Loucy (cell line): Measurements from ENCODE around the gene PCYT1A.
"Not testable (repeated sequence)": the region's sequence is repeated elsewhere in the genome, so short reads cannot be mapped to it uniquely, and the experiment has no call there.

Source experiments
- H2AFZ ChIP-seq: fragments of 200-600 bp; sonication (generic); 2 replicates; pipeline ENCODE4 v1.6.0; 2016; ENCODE audit warnings: antibody characterized with exemption, mild to moderate bottlenecking, low read length, moderate library complexity
- H3F3A ChIP-seq: fragments of 200-600 bp; 2 replicates; pipeline ENCODE4 v1.6.0; 2016; ENCODE audit warnings: antibody characterized with exemption, low read depth, mild to moderate bottlenecking
- H3K27me3 ChIP-seq: fragments of 200-600 bp; sonication (generic); 2 replicates; pipeline ENCODE4 v1.6.1; 2014; ENCODE audit warnings: low read length, mild to moderate bottlenecking; ENCODE audit not compliant: insufficient read depth, poor library complexity, severe bottlenecking
- H3K36me3 ChIP-seq: fragments of 200-600 bp; sonication (generic); 2 replicates; pipeline ENCODE4 v1.6.1; 2016; ENCODE audit warnings: low read length; ENCODE audit not compliant: insufficient read depth
- H3K4me1 ChIP-seq: fragments of 200-600 bp; sonication (generic); 2 replicates; pipeline ENCODE4 v1.5.1; 2014; ENCODE audit warnings: low read length, mild to moderate bottlenecking; ENCODE audit not compliant: insufficient read depth, poor library complexity, severe bottlenecking
- H3K4me2 ChIP-seq: fragments of 200-600 bp; sonication (generic); 2 replicates; pipeline ENCODE4 v1.6.0; 2014; ENCODE audit warnings: antibody characterized with exemption, low read length, low read depth, mild to moderate bottlenecking; ENCODE audit not compliant: poor library complexity, severe bottlenecking
- H3K4me3 ChIP-seq: fragments of 200-600 bp; sonication (generic); 2 replicates; pipeline ENCODE4 v1.5.1; 2014; ENCODE audit warnings: low read length, mild to moderate bottlenecking, mixed read lengths; ENCODE audit not compliant: poor library complexity, severe bottlenecking
- H3K79me2 ChIP-seq: fragments of 200-600 bp; sonication (generic); 2 replicates; pipeline ENCODE4 v1.6.1; 2014; ENCODE audit warnings: low read length; ENCODE audit not compliant: insufficient read depth
- H3K9ac ChIP-seq: fragments of 200-600 bp; sonication (generic); 2 replicates; pipeline ENCODE4 v1.6.0; 2014; ENCODE audit warnings: mild to moderate bottlenecking, low read depth, low read length, moderate library complexity; ENCODE audit not compliant: poor library complexity, severe bottlenecking
- H3K9me2 ChIP-seq: fragments of 200-600 bp; sonication (generic); replicated peaks from 2 replicates; pipeline ENCODE4 v1.6.1; 2016; ENCODE audit warnings: low read depth, low read length, mixed read lengths
- H3K9me3 ChIP-seq: fragments of 200-600 bp; sonication (generic); 2 replicates; pipeline ENCODE4 v1.6.1; 2014; ENCODE audit warnings: mild to moderate bottlenecking, antibody characterized with exemption, low read length, low read depth; ENCODE audit not compliant: insufficient read depth
- H4K20me1 ChIP-seq: fragments of 200-600 bp; sonication (generic); 2 replicates; pipeline ENCODE4 v1.6.0; 2014; ENCODE audit warnings: antibody characterized with exemption, low read length, mild to moderate bottlenecking; ENCODE audit not compliant: insufficient read depth, poor library complexity, severe bottlenecking
- CTCF ChIP-seq: fragments of 200-600 bp; sonication (generic); conservative IDR thresholded peaks from 2 replicates; pipeline ENCODE4 v1.5.1; 2014; ENCODE audit warnings: mild to moderate bottlenecking, antibody characterized with exemption, low read length
- EZH2phosphoT487 ChIP-seq: fragments of 200-600 bp; IDR thresholded peaks from 2 replicates; pipeline ENCODE4 v1.6.1; 2018; ENCODE audit warnings: antibody characterized with exemption, mild to moderate bottlenecking, moderate library complexity, borderline replicate concordance

PCYT1A gene

GRCh38 chr3:196320137-196320536, 32.6 kb upstream of the PCYT1A start:
- Histone ChIP-seq H3K9me3 (no peaks in the 10 kb centered on the region), H3K27me3 (no peaks in the 10 kb centered on the region), H4K20me1 (no peaks in the 10 kb centered on the region), H3F3A (no peaks in the 10 kb centered on the region), H3K9me2 (no peaks in the 10 kb centered on the region), H3K4me2 (no peak overlapping the region), H3K4me3 (no peak overlapping the region), H3K9ac (no peak overlapping the region), H2AFZ (no peak overlapping the region), H3K36me3 (no peaks in the 10 kb centered on the region), H3K4me1 (peaks cover 4% of the 10 kb centered on the region), H3K79me2 (peaks cover 14% of the 10 kb centered on the region; the same call in 1 of the 2 replicates)
- no peak for TF ChIP-seq EZH2phosphoT487
- TF ChIP-seq CTCF: no peak

GRCh38 chr3:196317687-196318467, 30.4 kb upstream of the PCYT1A start, which contains the start of gene DYNLT2B:
DYNLT2B (minus strand) TSS chr3:196318240; CDS start chr3:196318152, 88 bp downstream.
- peak within 1 kb of the TSS; percentile 82 for H3K4me3 ChIP-seq
- peak within 1 kb of the TSS; percentile 76 for H3K9ac ChIP-seq
- peaks cover 4% of the 10 kb centered on the region for H3K4me1 ChIP-seq
- H3K4me2 ChIP-seq: peak within 1 kb of the TSS; percentile 76
- H3K9me2 ChIP-seq: no peaks in the 10 kb centered on the region
- no peaks in the 10 kb centered on the region for H3K36me3 ChIP-seq
- no peaks in the 10 kb centered on the region for H3F3A ChIP-seq
- peaks cover 14% of the 10 kb centered on the region; the same call in 1 of the 2 replicates for H3K79me2 ChIP-seq
- TF ChIP-seq CTCF (no peak), EZH2phosphoT487 (no peak)
- no peaks in the 10 kb centered on the region for H3K9me3 ChIP-seq
- H3K27me3 ChIP-seq: no peaks in the 10 kb centered on the region
- peak within 1 kb of the TSS; percentile 95 for H2AFZ ChIP-seq
- no peaks in the 10 kb centered on the region for H4K20me1 ChIP-seq

- not testable (repeated sequence) for H3K9me2 ChIP-seq, H3F3A ChIP-seq, H3K27me3 ChIP-seq, H3K4me1 ChIP-seq, H3K36me3 ChIP-seq, H3K9me3 ChIP-seq, H4K20me1 ChIP-seq
- peak overlapping the region; percentile 76 for H3K4me2 ChIP-seq
- H3K9ac ChIP-seq: peak overlapping the region; percentile 76
- peak overlapping the region; percentile 82 for H3K4me3 ChIP-seq
- H3K79me2 ChIP-seq: peaks cover 14% of the 10 kb centered on the region; the same call in 1 of the 2 replicates
- H2AFZ ChIP-seq: peak overlapping the region; percentile 95
These were observed 29.5 kb upstream of the PCYT1A start for GRCh38 chr3:196316799-196317686.
